ENCODE measurements around the gene RHBDD3. TPM values are rescaled to one million over a fixed set of nuclear protein-coding genes. Genes with fewer than 3 reads are reported as not detected.
"Not testable (repeated sequence)": the region's sequence is repeated elsewhere in the genome, so short reads cannot be mapped to it uniquely, and the experiment has no call there.

Gene RHBDD3
- total RNA-seq, 2 experiments from 2014 or later = 17.6 to 20.5 TPM

DNA sequence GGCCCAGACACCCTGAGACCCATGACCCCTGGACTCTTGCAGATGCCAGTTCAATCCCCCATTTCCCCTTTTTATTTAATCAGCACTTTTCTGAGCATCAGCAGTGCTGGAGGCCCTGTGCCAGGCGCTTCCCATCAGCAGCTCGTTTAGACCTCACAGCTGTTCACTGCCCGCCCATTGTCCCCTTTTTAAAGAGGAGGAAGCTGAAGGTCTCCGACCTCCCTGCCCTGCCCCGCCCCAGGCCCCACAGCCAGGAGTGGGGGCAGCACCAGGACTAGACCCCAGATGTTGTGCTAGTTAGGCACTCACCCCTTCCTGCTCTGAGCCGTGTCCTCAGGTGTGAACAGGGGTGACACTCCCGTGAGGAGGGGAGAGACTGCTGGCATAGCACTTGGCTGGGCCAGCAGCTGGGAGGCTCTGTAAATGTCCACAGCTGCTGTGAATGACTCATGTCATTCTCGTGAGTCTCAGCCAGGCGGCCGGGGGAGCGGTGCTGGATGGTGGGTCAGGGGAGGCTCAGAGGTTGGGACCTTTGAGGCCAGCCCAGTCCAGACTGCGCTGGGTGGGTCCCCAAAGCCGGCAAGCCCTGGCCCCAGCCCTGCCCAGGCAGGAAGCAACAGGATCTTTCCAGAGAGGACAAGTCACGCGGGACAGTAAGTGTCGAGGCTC is 42.2 kb downstream of the RHBDD3 start:
- Mint-ChIP-seq H3K27ac (no peak overlapping the region), H3K9me3 (no peaks in the 10 kb centered on the region), H3K4me1 (ENCODE audit: low read depth) (no peaks in the 10 kb centered on the region), H3K4me3 (no peak overlapping the region), H3K36me3 (ENCODE audit: low read depth) (no peaks in the 10 kb centered on the region), H3K27me3 (ENCODE audit: low read depth) (no peaks in the 10 kb centered on the region)
- DNase-seq = no peak
- intact Hi-C loops (cut with micrococcal nuclease) = no loop called here
- CTCF ChIA-PET = interaction anchor here (0.6 to 1.4 kb wide), 3 partner anchors 20 to 441 kb away, joined by 3 read pairs; no protein-coding TSS in a partner anchor

DNA sequence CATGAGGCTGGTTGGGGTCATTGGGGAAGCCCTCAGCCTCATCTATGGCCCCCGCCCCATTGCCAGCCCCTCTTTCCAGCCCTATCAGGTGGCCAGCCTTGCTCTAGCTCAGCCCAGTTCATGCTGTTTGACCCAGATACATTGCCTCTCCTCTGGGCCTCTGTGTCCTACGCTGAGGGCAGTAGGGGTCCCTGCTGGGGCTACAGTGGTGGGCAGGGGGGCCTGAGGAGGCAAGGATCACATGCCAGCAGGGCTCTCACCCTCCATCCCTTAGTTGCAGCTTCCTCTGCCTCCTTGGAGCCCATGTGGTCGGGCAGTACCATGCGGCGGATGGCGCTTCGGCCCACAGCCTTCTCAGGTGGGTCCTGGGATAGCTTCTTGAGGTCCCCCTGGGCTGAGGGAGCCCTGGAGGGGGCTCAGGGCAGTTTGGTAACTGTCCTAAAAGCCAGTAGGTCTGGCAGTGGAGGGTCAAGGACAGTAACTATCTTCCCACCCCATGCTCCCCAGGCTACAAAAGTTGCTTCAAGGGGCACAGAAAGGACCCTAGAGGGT is 42.8 kb downstream of the RHBDD3 start:
- no peaks in the 10 kb centered on the region for H3K4me1 Mint-ChIP-seq (ENCODE audit: low read depth)
- CTCF ChIA-PET = no interaction called here
- no peaks in the 10 kb centered on the region for H3K9me3 Mint-ChIP-seq
- no peak overlapping the region for H3K4me3 Mint-ChIP-seq
- H3K27ac Mint-ChIP-seq = no peak overlapping the region
- no peak for DNase-seq
- no peaks in the 10 kb centered on the region for H3K36me3 Mint-ChIP-seq (ENCODE audit: low read depth)
- H3K27me3 Mint-ChIP-seq (ENCODE audit: low read depth) = no peaks in the 10 kb centered on the region
- intact Hi-C loops (cut with micrococcal nuclease) = no loop called here

DNA sequence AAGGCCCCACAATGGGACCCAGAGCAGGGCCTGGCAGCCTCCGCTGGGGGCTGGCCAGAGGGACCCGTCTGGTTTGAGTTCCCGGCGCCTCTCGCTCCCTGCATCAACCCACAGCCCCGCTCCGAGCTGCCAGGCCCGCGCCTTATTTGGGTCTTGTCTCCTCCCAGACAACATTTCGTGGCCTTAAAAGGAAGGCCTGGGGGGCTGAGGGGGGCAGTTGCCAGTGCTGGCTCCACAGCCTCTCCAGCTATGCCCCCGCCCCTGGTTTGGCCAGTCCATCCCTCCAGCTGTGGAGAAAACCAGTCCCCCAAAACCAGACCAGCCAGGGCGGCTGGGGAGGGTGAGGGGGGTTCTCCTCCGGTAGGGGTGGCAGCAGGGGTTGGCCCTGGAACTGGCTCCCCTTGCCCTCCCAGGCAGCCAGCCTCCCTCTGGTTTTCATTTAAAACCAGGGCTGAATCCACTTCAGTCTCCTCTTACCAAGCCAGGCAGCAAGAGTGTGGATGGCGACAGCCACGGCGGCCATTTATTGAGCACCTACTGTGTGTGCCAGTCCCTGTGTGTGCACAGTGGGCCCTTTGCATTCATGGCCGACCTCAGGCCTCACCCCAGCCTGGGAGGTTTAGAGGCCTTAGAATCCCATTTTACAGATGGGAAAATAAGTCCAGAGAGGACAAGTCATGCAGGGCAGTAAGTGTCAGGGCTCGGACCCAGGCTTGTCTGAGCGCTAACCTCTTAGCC is 43.5 kb downstream of the RHBDD3 start:
- CTCF ChIA-PET = no interaction called here
- H3K9me3 Mint-ChIP-seq = no peaks in the 10 kb centered on the region
- H3K27ac Mint-ChIP-seq = no peak overlapping the region
- H3K27me3 Mint-ChIP-seq (ENCODE audit: low read depth) = no peaks in the 10 kb centered on the region
- no peak overlapping the region for H3K4me3 Mint-ChIP-seq
- no peak for DNase-seq
- no peaks in the 10 kb centered on the region for H3K36me3 Mint-ChIP-seq (ENCODE audit: low read depth)
- no peaks in the 10 kb centered on the region for H3K4me1 Mint-ChIP-seq (ENCODE audit: low read depth)
- intact Hi-C loops (cut with micrococcal nuclease) = no loop called here

DNA sequence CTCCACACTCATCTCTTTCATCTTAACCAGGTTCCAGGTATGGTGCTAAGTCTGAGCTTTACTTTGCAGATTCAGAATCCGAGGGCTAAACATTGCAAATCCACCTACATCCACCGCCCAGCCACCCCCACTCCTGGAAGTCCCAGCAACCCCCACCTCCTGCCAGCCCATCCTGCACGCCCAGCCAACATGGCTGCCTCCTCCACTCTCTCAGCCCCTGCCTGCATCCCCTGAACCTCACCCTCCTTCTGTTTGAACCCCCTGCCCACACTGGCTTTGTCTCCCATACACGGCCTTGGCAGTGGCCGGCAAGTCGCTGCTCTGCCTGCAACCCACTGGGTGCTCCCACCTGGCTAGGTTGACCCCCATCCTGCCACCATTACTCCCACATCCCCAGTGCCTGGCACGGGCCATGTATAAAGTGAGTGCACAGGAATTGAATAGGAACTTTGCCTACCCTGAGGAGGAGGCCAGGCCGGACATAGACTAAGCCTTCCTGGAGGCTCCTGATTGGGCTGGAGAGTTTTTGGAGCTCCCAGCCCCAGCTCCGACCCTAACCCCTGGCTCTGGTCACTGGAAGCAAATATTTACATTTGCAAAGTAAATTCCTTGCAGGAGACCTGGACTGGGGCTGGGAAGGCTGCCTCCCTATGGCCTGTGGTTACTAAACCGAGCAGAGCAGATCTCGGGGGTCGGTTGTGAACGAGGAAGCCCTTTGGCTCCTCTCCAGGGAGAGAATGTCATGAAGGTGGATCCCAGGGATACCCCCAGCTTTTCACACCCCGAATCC is 47.7 kb downstream of the RHBDD3 start:
- Mint-ChIP-seq H3K27me3 (ENCODE audit: low read depth) (no peaks in the 10 kb centered on the region), H3K36me3 (ENCODE audit: low read depth) (no peaks in the 10 kb centered on the region), H3K27ac (no peak overlapping the region), H3K4me3 (no peak overlapping the region), H3K4me1 (ENCODE audit: low read depth) (no peaks in the 10 kb centered on the region), H3K9me3 (no peaks in the 10 kb centered on the region)
- no peak for DNase-seq
- CTCF ChIA-PET = interaction anchor here (0.6 to 1.8 kb wide), 2 partner anchors 11 to 26 kb away, joined by 3 to 4 read pairs; no protein-coding TSS in a partner anchor
- intact Hi-C loops (cut with micrococcal nuclease) = no loop called here

DNA sequence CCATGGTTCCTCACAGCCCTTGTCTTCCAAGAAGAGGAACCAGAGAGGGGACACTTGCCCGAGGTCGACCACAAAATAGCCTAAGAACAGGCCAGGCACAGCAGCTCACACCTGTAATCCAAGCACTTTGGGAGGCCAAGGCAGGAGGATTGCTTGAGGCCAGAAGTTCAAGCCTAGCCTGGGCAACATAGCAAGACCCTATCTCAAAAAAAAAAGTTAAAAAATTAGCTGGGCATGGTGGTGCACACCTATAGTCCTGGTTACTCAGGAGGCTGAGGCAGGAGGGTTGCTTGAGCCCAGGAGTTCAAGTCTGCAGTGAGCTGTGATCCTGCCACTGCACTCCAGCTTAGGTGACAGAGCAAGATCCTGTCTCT is 48.4 kb downstream of the RHBDD3 start:
- H3K9me3 Mint-ChIP-seq; H3K4me1 Mint-ChIP-seq (ENCODE audit: low read depth); H3K4me3 Mint-ChIP-seq; H3K36me3 Mint-ChIP-seq (ENCODE audit: low read depth); H3K27ac Mint-ChIP-seq; CTCF ChIA-PET; intact Hi-C loops (cut with micrococcal nuclease); DNase-seq; H3K27me3 Mint-ChIP-seq (ENCODE audit: low read depth): not testable (repeated sequence)

DNA sequence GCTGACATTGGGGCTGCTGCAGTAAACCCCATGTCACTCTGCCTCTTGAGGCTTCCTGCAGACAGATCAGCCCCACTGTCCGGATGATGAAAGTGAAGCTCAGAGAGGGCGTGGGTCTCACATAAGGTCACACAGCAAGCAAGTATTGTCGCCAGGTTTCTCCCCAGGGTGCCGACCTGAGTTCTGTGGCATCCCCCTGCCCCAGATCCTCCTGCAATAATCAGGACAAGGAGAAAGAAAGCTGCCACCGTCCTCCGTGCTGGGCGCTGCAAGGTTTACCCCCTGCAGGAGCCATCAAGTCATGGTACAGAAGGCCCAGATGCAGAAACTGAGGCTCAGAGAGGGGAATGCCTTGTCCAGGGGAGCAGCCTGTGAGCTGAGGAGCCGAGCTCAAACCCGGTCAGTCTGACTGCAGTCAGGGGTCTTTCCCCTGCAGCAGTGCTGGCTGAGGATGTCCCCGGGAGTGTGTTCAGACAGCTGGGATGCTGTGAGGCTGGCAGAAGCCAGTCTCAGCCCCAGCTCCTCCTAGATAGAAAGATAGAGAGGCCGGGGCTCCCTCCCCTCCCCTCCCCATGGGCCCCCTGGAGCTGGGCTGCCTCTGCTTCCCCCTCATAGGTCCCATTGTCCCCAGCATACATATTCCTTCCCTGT is 48.9 kb downstream of the RHBDD3 start:
- no peak overlapping the region for H3K4me3 Mint-ChIP-seq
- no peak for DNase-seq
- H3K9me3 Mint-ChIP-seq = no peaks in the 10 kb centered on the region
- CTCF ChIA-PET = no interaction called here
- no peaks in the 10 kb centered on the region for H3K4me1 Mint-ChIP-seq (ENCODE audit: low read depth)
- no peak overlapping the region for H3K27ac Mint-ChIP-seq
- H3K36me3 Mint-ChIP-seq (ENCODE audit: low read depth) = no peaks in the 10 kb centered on the region
- intact Hi-C loops (cut with micrococcal nuclease) = no loop called here
- H3K27me3 Mint-ChIP-seq (ENCODE audit: low read depth) = no peaks in the 10 kb centered on the region

DNA sequence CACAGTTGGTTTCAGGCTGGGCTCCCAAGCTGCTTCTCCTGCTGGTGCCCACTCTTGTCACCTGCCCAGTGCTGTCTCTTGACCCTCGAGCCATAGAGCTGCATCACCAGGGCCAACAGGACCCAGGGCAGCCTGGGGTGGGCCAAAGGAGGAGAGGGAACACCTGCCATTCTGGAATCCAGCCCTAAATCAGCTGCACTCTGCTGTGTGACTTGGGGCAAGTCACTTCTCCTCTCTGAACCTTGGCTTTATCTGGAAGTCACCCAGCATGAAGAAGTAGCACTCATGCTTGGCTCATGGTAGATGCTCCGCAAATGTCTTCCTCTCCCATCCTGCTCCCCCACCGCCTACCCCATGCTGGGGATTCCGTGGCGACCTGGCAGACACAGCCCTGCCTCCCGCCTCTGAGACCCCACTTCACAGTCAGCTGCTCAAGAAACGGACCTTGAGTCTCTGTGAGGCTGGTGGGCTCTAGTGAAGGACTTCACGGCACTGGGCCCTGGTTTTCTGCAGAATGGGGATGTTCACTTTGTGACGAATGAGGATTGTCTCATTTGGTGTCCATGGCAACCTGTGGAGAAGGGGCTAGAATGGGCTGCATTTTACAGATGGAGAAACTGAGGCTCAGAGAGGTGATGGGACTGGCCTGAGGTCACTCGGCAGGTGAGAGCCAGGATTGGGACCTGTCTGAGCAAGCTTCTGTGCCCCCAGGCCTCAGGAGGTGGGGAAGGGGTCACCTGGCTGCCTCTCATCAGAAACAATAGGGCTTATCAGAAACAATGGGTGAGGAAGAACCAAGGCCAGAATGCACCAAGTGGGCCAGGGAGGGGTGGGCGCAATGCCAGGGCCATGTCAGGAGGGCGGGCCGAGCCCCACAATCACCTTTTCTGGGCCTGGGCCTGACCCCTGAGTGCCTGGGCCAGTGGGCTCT is 49.7 kb downstream of the RHBDD3 start:
- Mint-ChIP-seq H3K36me3 (ENCODE audit: low read depth) (no peaks in the 10 kb centered on the region), H3K9me3 (no peaks in the 10 kb centered on the region), H3K27me3 (ENCODE audit: low read depth) (no peaks in the 10 kb centered on the region), H3K4me1 (ENCODE audit: low read depth) (no peaks in the 10 kb centered on the region), H3K4me3 (no peak overlapping the region), H3K27ac (no peak overlapping the region)
- no peak for DNase-seq
- CTCF ChIA-PET = no interaction called here
- intact Hi-C loops (cut with micrococcal nuclease) = no loop called here

DNA sequence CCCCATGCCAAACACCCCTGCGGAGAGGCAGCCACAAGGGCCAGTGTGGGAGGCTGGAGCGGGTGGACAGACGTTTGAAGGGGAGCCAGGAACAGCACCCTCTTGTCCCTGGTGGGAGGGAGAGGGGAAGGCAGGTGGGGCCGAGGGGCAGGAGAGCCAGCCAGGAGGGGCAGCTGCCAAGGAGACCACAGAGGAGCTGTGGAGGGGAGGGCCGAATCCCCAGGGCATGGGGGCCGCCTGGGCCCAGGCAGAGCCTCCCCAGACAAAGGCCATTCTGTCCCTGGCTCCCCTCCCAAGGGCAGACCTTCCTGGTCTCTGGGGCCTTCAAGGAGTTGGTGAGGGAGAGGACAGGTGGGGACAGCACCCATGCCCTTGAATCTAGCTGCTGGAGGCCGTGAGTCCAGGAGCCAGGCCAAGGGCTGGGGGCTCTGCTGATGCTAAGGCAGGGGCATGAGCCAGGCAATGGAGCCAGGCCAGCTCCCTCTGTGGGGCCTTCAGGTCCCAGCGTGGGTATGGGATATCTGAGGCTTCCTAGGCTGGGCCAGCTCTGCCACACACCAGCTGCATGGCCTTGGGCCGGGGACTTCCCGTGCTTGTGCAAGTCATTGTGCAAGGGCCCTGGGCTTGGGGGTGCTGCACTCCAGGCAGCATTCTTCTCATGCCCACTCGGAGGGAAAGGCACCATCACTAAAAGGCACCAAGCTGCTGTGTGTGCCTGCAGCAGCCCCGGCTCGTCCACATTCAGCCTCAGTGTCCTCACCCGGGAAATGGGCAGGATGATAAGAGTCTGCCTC is 50.7 kb downstream of the RHBDD3 start:
- Mint-ChIP-seq H3K4me3 (no peak overlapping the region), H3K4me1 (ENCODE audit: low read depth) (no peaks in the 10 kb centered on the region), H3K27me3 (ENCODE audit: low read depth) (no peaks in the 10 kb centered on the region), H3K36me3 (ENCODE audit: low read depth) (no peaks in the 10 kb centered on the region), H3K27ac (no peak overlapping the region), H3K9me3 (no peaks in the 10 kb centered on the region)
- DNase-seq = no peak
- intact Hi-C loops (cut with micrococcal nuclease) = no loop called here
- CTCF ChIA-PET = no interaction called here

DNA sequence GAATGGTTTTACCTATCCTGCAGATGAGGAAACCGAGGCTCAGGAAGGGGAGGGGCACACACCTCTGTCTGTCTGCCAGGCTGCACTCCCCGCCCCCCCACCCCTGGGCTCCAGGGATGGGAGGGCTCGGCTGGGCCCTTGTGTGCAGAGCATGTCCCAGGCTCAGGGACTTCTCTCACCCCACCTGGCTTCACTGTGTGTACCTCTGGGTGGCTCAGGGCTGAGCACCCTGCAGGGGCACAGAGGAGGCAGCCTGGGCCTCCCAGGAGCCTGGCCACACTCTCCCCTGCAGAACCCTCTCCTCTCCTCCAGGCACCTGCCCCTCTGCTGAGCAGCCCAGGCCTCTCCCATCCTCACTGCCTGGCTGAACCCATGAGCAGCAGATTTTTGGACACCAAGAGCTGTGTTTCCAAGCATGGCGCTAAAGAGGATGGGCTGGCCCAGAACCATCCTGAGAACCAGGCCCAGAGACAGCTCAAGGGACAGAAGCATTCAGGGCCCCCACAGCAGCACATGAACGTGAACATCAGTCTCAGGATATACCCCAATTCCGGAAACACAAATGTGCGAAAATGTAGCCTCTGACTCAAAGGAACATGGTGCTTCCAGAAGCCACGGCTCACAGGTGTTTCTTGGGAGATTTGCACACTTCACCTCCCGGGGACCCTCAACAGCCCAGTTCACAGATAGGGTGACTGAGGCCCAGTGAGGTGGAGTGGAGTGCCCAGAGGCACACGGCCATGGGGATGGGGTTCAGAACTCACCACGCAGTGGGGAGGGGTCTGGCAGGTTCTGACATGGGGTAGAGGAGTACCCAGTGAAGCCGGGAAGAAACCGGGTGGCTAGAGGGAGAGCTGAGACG is 51.5 kb downstream of the RHBDD3 start:
- H3K27me3 Mint-ChIP-seq (ENCODE audit: low read depth) = no peaks in the 10 kb centered on the region

DNA sequence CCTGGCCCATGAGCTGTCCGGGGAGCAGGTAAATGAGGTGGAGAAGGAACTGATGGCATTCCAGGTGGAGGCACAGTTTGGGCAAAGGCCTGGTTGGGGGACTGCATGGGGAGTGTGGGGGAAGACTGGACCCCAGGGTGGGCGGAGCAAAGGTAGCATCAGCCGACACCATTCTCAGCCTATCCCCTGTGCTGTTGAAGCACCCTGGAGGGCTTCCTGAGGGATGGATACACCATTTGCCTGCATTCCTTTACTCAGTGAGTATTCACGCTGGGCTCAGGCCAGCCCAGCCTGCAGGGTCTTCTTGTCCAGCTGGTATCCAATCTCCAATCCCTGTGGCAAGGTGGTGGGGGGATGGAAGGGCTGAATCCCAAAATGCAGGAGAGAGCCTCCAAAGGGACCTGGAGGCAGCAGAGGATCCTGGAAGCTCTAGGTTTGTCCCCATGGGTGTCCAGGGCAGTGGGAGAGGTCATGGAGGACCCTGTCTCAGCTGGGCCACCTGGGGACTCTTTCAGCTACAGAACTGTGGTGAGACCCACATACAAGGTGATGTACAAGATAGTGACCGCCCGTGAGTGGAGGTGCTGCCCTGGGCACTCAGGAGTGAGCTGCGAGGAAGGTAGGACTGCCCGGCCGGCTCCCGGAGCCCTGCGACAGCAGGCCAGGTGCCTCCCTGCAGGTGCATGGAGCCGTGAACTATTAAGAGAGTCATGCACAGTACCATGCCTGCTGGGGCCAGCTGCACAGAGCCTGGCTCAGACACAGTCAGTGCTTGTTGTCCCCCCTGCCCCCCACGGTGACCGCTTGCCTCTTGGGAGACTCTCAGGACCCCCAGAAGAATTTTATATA is 52.5 kb downstream of the RHBDD3 start:
- no peaks in the 10 kb centered on the region for H3K4me1 Mint-ChIP-seq (ENCODE audit: low read depth)
- H3K9me3 Mint-ChIP-seq = no peaks in the 10 kb centered on the region
- H3K36me3 Mint-ChIP-seq (ENCODE audit: low read depth) = no peaks in the 10 kb centered on the region
- H3K4me3 Mint-ChIP-seq = no peak overlapping the region
- CTCF ChIA-PET = no interaction called here
- intact Hi-C loops (cut with micrococcal nuclease) = no loop called here
- H3K27ac Mint-ChIP-seq = no peak overlapping the region
- DNase-seq = no peak
- H3K27me3 Mint-ChIP-seq (ENCODE audit: low read depth) = no peaks in the 10 kb centered on the region

More for the DNA sequence above, 51.5 kb downstream of the RHBDD3 start:
- Mint-ChIP-seq H3K27ac (no peak overlapping the region), H3K4me3 (no peak overlapping the region), H3K4me1 (ENCODE audit: low read depth) (no peaks in the 10 kb centered on the region), H3K36me3 (ENCODE audit: low read depth) (no peaks in the 10 kb centered on the region), H3K9me3 (no peaks in the 10 kb centered on the region)
- CTCF ChIA-PET = no interaction called here
- intact Hi-C loops (cut with micrococcal nuclease) = no loop called here
- no peak for DNase-seq

Data from activated naive CD4-positive, alpha-beta T cell treated with anti-CD3 and anti-CD28 coated beads for 36 hours (primary cell).